RWPE1 (cell line): ENCODE results near the gene COX8A.

Source experiments
- CTCF ChIA-PET: fragments of 350-600 bp; sonication (Branson Sonifier 250); formaldehyde crosslinking; extraction: SDS; loops from one replicate; lab custom pipeline; 2021; lab: Yijun Ruan, JAX
- POLR2A ChIA-PET: fragments of 400-600 bp; formaldehyde crosslinking; extraction: SDS; loops from one replicate; lab custom pipeline; 2020; ENCODE audit warnings: antibody characterized with exemption; ENCODE audit not compliant: low non-redundant PET; lab: Yijun Ruan, JAX
- DNase-seq: peaks from one replicate; pipeline ENCODE4 v3.0.0; 2012; ENCODE audit warnings: low spot score
- H3K27ac ChIP-seq: fragments of 450-650 bp; 2 replicates; pipeline ENCODE4 v1.5.1; 2017
- TF ChIP-seq, protein P1 (sequence below): fragments of 450-650 bp; conservative IDR thresholded peaks from 2 replicates; pipeline ENCODE4 v1.5.1; 2017; ENCODE audit warnings: low read depth, mild to moderate bottlenecking

COX8A gene

GRCh38 chr11:64000740-64001483, 26.5 kb downstream of the COX8A start:
- CTCF ChIA-PET: interaction anchor here (0.6 to 5.1 kb wide), 16 partner anchors 10 to 206 kb away, joined by 3 to 45 read pairs (median 4); partner anchors contain the start of gene MACROD1
- TF ChIP-seq, protein P1, sequence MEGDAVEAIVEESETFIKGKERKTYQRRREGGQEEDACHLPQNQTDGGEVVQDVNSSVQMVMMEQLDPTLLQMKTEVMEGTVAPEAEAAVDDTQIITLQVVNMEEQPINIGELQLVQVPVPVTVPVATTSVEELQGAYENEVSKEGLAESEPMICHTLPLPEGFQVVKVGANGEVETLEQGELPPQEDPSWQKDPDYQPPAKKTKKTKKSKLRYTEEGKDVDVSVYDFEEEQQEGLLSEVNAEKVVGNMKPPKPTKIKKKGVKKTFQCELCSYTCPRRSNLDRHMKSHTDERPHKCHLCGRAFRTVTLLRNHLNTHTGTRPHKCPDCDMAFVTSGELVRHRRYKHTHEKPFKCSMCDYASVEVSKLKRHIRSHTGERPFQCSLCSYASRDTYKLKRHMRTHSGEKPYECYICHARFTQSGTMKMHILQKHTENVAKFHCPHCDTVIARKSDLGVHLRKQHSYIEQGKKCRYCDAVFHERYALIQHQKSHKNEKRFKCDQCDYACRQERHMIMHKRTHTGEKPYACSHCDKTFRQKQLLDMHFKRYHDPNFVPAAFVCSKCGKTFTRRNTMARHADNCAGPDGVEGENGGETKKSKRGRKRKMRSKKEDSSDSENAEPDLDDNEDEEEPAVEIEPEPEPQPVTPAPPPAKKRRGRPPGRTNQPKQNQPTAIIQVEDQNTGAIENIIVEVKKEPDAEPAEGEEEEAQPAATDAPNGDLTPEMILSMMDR: peak; percentile 54; the same call in 1 of the 2 replicates
- DNase-seq: no peak
- no peak overlapping the region for H3K27ac ChIP-seq
- POLR2A ChIA-PET: interaction anchor here (0.7 kb wide), 1 partner anchor 184 kb away, joined by 3 read pairs; the partner anchor contains the start of gene STIP1

DNA sequence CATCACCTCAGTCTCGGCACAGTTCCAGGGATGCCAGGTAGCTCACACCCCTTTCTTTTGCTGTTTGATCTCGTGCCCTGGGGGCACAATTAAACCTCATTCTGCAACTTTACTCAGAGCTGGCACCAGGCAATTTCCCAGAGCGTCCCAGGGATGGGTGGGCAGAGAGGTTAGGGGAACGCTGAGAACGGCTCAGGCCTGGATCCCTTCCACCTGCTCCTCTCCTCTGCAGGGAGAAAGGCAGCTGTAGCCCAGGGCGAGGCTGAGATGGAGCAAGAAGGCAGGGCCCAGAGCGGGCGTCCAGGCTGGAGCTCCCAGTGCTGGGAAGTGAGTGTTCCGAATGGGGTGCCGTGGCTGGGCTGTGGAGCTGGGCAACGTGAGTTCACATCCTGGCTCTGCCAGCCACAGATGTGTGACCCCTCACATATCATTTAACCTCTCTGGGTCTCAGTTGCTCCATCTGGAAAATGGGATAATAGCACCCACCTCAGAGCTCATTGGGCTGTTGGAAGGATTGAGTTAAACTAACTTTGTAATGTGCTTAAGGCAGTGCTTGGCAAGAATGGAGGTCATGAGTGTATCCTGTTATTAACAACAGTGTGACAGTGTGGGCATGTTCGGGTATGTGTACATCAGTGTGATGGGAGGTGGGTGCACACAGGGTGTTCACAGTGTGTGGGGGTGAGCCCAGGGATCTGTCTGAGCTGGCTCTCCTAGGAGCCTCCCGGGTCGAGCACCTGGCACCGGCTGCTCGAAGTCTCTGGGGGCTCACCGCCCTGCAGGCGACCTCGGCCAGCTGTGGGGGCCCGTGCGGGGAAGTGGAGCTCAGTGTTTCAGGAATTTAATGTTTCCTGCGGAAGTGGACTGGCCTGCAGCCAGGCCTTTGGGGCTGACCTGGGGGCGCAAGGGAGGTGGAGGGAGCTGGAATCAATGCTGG, 27.3 kb downstream of the COX8A start:
- H3K27ac ChIP-seq: peak overlapping the region; percentile 25
- TF ChIP-seq, protein P1: no peak
- DNase-seq: no peak
- ChIA-PET CTCF (interaction anchor here (0.5 to 5.1 kb wide), 8 partner anchors 10 to 222 kb away, joined by 3 to 45 read pairs (median 6); partner anchors contain the start of gene MACROD1), POLR2A (interaction anchor here (0.6 to 0.7 kb wide), 2 partner anchors 7 to 184 kb away, joined by 3 to 10 read pairs; partner anchors contain the start of gene STIP1)

GRCh38 chr11:64003807-64004589, 29.6 kb downstream of the COX8A start:
- POLR2A ChIA-PET: no interaction called here
- DNase-seq: no peak
- peak overlapping the region; percentile 46 for H3K27ac ChIP-seq

GRCh38 chr11:64004590-64004984, 30.2 kb downstream of the COX8A start:
- ChIA-PET CTCF (no interaction called here), POLR2A (no interaction called here)
- TF ChIP-seq, protein P1: no peak
- no peak for DNase-seq
- H3K27ac ChIP-seq: peak overlapping the region; percentile 46; the same call in 1 of the 2 replicates

More at GRCh38 chr11:64003807-64004589, 29.6 kb downstream of the COX8A start:
- CTCF ChIA-PET: no interaction called here
- TF ChIP-seq, protein P1: no peak

DNA sequence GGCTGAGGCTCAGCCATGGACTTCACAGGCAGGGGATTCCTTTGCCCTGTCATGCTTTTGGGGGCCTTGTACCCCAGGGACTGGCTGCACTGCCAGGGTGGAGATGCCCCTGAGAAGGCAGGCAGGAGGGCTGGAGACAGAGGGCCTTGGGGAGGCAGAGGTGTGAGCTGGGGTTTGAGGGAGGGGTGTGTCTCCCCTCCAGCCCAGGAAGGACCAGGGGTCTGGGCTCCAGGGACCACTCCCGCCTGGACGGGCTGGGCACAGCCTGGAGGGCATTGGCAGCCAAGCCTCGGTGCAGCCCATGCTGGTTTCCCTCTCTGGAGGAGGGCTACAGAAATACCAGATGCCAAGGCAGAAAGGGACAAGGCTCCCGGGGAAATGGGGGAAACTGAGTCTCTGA, 31.3 kb downstream of the COX8A start:
- POLR2A ChIA-PET: no interaction called here
- H3K27ac ChIP-seq: no peak overlapping the region
- TF ChIP-seq, protein P1: no peak
- no peak for DNase-seq
- CTCF ChIA-PET: interaction anchor here (0.6 kb wide), 1 partner anchor 265 kb away, joined by 7 read pairs; no protein-coding TSS in a partner anchor
